ENCODE results near the gene SUSD6.
"Not testable (repeated sequence)": the region's sequence is repeated elsewhere in the genome, so short reads cannot be mapped to it uniquely, and the experiment has no call there.

Gene SUSD6

GRCh38 chr14:69694730-69695281, 83.4 kb downstream of the SUSD6 start:
- DNase-seq (ENCODE audit: low read depth, low spot score), result no peak

DNA sequence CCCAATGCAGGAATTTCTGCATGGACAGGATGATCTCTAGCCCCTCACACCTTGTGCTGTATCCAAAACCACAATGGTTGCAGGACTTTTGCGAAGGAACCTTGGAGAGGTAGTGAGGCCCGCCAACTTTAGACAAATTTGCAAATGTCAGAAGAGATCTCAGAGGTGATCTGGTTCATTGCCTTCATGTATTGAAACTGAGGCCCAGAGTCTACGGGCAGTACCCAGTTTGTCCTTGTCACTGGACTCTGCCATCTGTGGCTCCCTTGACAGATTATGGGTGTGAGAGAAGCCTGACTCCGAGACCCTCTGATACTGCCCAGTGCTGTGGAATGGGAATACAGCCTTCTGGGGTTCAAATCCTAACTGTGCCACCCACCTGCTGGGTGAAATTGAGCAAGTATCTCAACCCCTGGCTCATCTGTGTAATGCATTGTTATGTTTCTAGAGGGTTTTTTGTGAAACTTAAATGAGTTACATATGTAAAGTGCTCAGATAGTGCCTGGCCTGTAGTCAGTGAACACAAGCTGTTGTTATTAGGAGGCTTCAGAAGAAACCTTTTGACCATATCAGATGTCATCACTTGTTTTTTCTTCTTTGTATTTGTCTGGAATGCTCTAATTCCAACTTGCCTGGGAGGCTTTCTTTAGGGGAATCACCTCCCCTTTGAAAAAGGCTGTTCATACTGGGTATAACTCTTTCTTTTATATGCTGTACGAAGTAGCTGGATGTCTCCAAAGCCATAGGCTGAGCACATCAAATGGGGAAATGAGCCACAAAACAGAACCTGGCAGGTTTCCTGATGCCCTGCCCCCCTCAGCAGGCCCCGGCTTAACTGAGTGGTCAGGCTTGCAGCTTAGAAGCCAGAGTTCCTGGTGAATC, 84.2 kb downstream of the SUSD6 start:
- DNase-seq (ENCODE audit: low read depth, low spot score), result peak; percentile 60

DNA sequence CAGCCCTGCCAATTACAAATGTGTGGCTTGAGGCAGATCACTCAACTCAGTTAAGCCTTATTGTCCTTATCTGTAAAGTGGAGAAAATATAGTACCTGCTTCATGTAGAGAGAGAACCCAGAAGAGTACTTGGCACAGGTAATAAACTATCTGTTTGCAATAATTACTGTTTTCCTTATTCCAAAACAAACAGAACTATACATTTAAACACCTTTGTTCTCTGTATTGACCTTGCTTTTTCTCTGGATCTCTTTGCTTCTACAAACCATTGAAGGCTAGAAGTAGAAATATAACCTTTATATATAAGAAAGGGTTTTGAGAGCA, 84.8 kb downstream of the SUSD6 start:
- no peak for DNase-seq (ENCODE audit: low read depth, low spot score)

DNA sequence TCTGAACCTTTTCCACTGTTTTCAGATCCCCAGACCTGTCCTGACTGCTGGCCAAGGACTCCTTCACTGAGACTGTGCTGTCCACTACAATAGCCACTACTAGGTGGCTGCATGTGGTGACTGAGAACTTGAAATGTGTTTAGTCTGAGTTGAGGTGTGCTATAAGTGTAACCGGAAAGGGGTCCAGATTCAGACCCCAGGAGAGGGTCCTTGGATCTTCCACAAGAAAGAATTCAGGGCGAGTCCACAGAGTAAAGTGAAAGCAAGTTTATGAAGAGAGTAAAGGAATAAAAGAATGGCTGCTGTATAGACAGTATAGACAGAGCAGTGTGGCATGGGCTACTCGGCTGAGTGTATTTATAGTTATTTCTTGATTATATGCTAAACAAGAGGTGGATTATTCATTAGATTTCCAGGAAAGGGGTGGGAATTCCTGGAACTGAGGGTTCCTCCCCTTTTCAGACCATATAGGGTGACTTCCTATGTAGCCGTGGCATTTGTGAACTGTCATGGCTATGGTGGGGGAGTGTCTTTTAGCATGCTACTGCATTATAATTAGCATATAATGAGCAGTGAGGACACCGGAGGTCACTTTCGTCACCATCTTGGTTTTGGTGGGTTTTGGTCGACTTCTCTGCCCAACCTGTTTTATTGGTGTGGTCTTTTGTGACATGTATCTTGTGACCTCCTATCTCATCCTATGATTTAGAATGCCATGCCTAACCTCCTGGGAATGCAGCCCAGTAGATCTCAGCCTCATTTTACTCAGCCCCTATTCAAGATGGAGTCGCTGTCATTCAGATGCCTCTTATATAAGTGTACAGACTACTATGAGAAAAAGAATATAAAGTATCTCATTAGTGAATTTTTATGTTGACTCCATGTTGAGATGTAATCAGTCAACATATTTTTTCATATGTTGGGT, 85.5 kb downstream of the SUSD6 start:
- no peak for DNase-seq (ENCODE audit: low read depth, low spot score)

GRCh38 chr14:69698572-69698971, 87.2 kb downstream of the SUSD6 start:
- DNase-seq (ENCODE audit: low read depth, low spot score), result no peak

GRCh38 chr14:69699243-69699642, 87.8 kb downstream of the SUSD6 start:
- DNase-seq (ENCODE audit: low read depth, low spot score), result not testable (repeated sequence)

- DNase-seq (ENCODE audit: low read depth, low spot score), result no peak
Observed at GRCh38 chr14:69699748-69700303, 88.4 kb downstream of the SUSD6 start.

DNA sequence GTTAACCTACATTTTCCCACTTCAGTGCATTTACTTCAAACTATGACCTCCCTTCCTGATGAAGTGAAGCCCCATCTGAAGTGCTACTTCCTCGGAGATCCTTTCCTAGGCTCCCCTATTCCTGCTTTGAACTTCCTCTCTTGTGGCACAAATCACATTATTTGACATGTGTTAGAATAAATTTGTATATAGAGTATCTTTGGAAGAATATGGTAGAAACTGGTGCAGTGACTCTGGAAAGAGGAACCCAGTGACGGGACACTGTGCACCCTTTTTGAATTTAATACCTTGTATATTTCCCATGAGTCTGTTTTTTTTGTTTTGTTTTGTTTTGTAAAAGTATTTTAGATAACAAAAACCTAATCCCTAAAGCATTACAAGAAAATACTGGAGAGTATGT, 89.2 kb downstream of the SUSD6 start:
- DNase-seq (ENCODE audit: low read depth, low spot score), result no peak

DNA sequence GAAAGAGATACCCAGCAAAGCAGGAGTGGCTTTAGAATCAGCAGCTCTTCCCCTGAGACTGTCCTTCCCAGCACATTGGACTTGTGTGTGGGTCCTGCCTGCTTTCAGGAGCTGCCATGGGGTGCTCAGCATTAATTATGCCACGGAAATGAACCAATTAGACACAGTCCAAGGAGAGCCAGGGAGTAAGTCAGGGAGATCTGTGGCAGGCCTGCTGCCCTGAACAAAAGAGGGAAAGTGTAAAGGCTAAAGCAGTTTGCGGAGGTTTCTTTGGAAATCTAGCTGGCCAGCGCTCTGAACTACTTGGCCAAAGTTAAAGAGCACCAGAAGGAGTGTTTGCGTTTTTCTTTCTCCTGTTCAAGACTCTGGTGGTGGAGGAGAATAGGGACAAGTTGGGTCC, 89.9 kb downstream of the SUSD6 start:
- DNase-seq (ENCODE audit: low read depth, low spot score), result no peak

DNA sequence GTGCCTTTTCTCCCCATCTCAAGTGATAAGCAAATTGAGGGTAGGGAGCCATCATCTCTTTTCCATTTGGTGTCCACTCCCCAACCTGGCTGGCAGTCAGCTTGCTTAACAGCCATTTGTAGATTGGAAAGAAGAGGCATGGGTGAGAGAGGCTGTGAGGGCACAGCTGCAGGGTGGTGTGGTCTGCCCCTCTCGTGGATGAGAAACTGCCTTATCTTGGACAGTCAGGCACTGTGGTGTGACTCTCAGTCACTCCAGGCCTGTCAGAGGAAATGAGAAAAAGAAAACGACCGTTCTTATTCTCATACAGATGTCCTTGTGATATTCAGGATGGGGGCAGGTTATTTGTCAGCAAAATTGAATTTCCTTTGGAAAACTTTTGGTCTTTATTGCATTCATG, 90.5 kb downstream of the SUSD6 start:
- DNase-seq (ENCODE audit: low read depth, low spot score), result no peak

GRCh38 chr14:69703047-69704039, 91.9 kb downstream of the SUSD6 start:
- no peak for DNase-seq (ENCODE audit: low read depth, low spot score)

- DNase-seq (ENCODE audit: low read depth, low spot score), result no peak
Observed at GRCh38 chr14:69704319-69704718, 92.9 kb downstream of the SUSD6 start.

DNA sequence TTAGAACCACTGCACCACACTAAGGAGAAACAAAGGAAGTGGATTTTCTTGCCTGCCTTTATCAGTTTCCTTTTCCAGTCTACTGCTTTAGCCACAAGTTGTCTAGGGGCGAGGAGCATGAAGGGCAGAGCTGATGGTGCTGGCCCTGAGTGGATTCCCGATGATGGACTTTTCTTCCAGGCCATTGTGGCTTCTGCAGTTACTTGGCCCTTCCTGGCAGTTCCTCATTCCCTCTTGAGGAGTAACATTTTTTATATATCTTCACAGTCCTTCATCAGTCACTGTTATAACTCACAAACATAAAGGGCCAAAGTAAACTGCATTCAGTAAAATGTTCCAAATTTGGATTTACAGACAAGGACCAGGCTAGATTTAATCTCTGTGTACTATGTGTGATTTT, 94.3 kb downstream of the SUSD6 start:
- no peak for DNase-seq (ENCODE audit: low read depth, low spot score)

DNA sequence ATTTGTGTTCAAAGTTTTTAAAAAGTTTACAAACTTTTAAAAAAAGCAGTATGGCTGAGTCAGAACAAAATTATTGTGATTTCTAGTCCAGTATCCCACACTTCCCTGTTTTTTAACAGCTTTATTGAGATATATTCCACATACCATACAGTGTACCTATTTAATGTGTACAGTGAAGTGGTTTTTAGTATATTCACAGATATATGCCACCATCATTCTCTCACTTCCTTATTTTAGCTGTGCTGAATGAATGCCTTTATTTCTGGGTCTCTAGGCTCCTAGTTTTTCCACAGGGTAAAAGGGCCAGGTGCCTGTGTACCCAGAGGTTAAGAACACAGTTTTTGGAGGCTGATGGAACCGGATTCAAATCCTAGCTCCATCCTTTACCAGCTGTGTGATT, 96.7 kb downstream of the SUSD6 start:
- no peak for DNase-seq (ENCODE audit: low read depth, low spot score)

DNA sequence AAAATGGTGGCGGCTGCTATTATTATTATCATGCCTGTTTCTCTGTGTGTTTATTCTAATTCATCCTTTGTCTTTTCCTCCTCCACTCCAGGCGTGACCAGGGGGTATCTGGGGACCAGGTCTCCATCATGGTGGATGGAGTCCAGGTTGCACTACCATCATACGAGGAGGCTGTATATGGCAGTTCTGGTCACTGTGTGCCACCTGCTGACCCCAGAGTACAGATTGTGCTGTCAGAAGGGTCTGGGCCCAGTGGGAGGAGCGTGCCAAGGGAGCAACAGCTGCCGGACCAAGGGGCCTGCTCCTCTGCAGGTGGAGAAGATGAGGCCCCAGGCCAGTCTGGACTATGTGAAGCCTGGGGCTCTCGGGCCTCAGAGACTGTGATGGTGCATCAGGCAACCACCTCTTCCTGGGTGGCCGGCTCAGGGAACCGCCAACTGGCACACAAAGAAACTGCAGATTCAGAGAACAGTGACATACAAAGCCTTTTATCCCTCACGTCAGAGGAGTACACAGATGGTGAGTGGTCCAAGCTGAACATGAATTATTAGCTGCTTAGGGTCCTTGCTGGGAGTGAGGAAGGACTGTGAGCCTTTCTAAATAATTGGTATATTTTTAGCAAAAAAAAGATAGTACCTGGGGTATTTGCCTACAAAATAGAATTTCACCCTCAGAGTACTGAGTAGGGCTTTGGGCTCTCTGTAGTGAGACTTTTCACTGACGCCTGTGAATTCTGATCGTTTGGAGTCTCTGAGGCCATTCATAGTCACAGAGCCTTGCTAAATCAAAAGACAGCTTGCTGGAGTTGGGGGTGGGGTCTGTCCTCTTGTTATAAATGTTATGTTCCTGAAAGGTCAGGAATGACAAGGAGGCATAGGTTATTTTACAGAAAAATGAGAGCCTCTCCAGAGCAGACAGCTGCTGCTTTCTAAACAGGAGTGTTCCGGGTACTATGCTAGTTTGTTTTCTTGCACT, 97.5 kb downstream of the SUSD6 start:
- no peak for DNase-seq (ENCODE audit: low read depth, low spot score)

- DNase-seq (ENCODE audit: low read depth, low spot score), result no peak
Observed at GRCh38 chr14:69710378-69710777, 99.0 kb downstream of the SUSD6 start.

DNA sequence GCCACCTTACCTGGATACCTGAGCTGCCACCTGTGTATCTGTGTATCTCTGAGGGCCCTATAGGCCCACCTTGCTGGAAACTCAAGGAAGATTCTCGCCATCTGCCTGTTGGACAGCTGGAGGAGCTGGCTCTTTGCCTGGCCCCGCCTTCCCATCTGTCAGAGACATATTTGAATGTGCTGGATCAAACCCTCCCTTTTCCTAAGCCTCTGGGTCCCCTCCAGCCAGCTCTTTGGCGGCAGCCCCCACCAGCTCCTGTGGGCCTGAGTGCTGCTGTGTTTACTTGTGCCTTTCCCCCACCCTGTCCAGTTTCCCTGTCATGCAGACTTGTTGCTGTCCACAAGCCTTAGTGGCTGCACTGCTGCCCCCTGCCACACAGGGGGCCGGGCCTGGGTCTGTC, 99.7 kb downstream of the SUSD6 start:
- no peak for DNase-seq (ENCODE audit: low read depth, low spot score)

GRCh38 chr14:69711477-69711876, 100.1 kb downstream of the SUSD6 start:
- no peak for DNase-seq (ENCODE audit: low read depth, low spot score)

DNA sequence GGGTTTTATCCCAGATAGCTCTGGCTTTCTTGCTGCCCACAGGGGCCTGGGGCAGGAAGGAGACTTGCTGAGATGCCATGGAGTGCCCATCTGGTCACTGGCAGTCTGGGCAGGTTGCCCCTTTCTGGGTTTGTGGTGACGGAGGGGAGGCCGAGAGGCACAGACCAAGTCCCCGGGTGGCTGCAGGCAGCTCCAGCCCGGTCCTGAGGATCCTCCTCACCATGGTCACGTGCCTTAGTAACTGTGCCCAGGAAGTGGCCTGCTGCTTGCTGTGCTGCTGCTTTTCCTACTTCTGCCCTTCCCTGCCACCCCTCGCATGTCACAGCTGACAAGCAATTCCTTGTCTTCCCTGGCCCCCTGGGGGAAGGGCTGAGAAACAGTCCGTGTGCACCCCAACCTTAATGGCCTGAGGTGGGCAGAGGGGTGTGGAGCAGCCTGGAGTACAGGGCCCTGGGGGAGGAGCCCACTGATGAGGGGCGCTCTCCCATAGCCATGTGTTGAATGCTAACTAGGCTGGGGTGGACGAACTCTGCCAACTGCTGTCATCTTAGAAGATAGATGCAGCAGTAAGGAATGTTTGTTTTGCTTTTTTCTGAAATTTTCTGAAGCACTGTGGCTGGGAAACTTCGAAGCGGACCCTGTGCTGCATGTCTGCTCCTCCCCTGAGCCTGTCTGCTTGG, 100.6 kb downstream of the SUSD6 start:
- DNase-seq (ENCODE audit: low read depth, low spot score), result no peak

Measured in brain pericyte (primary cell).